Neuron (in vitro differentiated cells): ENCODE results near the gene ZFYVE9.
"Not testable (repeated sequence)": the region's sequence is repeated elsewhere in the genome, so short reads cannot be mapped to it uniquely, and the experiment has no call there.

Experiments
- H2AFZ ChIP-seq: one replicate; pipeline ENCODE4 v1.6.1; 2013; ENCODE audit warnings: low read depth, mild to moderate bottlenecking, inconsistent platforms, low read length, moderate library complexity
- H3K27me3 ChIP-seq: one replicate; pipeline ENCODE4 v1.6.1; 2013; ENCODE audit warnings: low read length; ENCODE audit not compliant: insufficient read depth
- H3K36me3 ChIP-seq: one replicate; pipeline ENCODE4 v1.6.1; 2013; ENCODE audit warnings: low read length; ENCODE audit not compliant: insufficient read depth
- H3K4me1 ChIP-seq: one replicate; pipeline ENCODE4 v1.6.1; 2013; ENCODE audit warnings: low read length; ENCODE audit not compliant: insufficient read depth
- H3K4me3 ChIP-seq: 2 replicates; pipeline ENCODE4 v1.5.1; 2013; ENCODE audit warnings: mild to moderate bottlenecking, low read length, moderate library complexity
- H3K9me3 ChIP-seq: one replicate; pipeline ENCODE4 v1.6.1; 2013; ENCODE audit warnings: low read length

The ZFYVE9 gene

DNA sequence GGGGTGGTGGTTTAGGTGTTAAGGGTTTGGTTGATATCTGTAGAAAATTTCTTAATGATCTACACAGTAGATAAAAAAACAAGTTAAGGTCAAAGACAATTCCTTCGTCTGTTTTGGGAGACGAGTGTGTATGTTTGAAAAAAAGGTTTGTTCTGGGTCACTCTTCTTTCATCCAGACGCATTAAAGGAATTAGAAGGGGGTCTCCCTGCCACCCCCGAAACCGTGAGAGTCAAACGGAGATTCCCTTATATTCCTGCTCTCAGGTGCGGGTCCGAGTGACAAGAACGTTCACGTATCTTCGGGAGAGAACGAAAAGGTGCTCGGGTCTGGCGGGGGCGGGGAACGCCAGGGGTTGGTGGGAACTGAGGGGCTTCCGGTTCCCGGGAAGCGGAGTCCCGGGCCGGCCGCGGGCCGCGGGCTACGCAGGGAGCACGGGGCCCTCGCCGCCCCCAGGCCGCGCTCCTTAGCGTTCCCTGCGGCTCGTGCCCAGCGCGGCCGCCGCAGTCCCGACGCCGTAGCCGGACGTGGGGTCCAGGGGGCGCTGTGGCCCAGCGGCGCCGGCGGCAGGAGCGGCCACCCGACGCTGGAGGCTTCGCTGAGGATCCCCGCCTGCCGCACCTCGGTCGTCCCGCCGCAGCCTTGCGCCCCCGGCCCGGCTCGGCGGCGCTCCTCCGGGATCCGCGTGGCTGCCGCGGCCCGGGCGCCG lies at the start of gene ZFYVE9:
Gene ZFYVE9, plus strand, starts transcription at position 577 of the 707 bp plus-strand sequence. CDS start 91,118 bp downstream, outside the sequence.
- Histone ChIP-seq H2AFZ (peak within 1 kb of the TSS; percentile 96), H3K4me3 (peak within 1 kb of the TSS; percentile 74), H3K9me3 (no peaks in the 10 kb centered on the region), H3K36me3 (no peaks in the 10 kb centered on the region), H3K27me3 (peaks cover 3% of the 10 kb centered on the region), H3K4me1 (peaks cover 21% of the 10 kb centered on the region)

DNA sequence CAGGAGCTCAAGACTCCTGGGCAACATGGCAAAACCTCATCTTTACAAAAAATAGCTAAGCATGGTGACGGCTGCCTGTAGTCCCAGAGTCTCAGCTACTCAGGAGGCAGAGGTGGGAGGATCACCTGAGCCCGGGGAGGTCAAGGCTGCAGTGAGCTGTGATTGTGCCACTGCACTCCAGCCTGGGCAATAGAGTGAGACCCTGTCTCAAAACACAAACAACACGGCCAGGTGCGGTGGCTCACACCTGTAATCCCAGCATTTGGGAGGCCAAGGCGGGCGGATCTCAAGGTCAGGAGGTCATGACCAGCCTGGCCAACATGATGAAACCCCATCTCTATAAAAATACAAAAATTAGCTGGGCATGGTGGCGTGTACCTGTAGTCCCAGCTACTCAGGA lies 47.6 kb upstream of the ZFYVE9 start:
- Histone ChIP-seq H3K36me3 (peaks cover 18% of the 10 kb centered on the region), H3K4me1 (peaks cover 12% of the 10 kb centered on the region)
- H3K9me3 ChIP-seq, H3K4me3 ChIP-seq, H2AFZ ChIP-seq, H3K27me3 ChIP-seq: not testable (repeated sequence)

GRCh38 chr1:52096216-52096615 lies 45.7 kb upstream of the ZFYVE9 start:
- Histone ChIP-seq H3K4me3 (no peak overlapping the region), H3K9me3 (peaks cover 2% of the 10 kb centered on the region), H2AFZ (no peak overlapping the region), H3K36me3 (peaks cover 4% of the 10 kb centered on the region), H3K4me1 (peaks cover 12% of the 10 kb centered on the region), H3K27me3 (no peaks in the 10 kb centered on the region)

- Histone ChIP-seq H3K4me3 (no peak overlapping the region), H3K4me1 (peaks cover 12% of the 10 kb centered on the region), H3K36me3 (no peaks in the 10 kb centered on the region), H3K27me3 (peaks cover 2% of the 10 kb centered on the region), H3K9me3 (no peaks in the 10 kb centered on the region), H2AFZ (no peak overlapping the region)
Measured at GRCh38 chr1:52098139-52098871, 43.6 kb upstream of the ZFYVE9 start.

- Histone ChIP-seq H3K9me3 (no peaks in the 10 kb centered on the region), H3K4me3 (no peak overlapping the region), H3K36me3 (no peaks in the 10 kb centered on the region), H3K4me1 (peaks cover 11% of the 10 kb centered on the region), H3K27me3 (peaks cover 2% of the 10 kb centered on the region), H2AFZ (no peak overlapping the region)
Measured at GRCh38 chr1:52102336-52103013, 39.4 kb upstream of the ZFYVE9 start.

DNA sequence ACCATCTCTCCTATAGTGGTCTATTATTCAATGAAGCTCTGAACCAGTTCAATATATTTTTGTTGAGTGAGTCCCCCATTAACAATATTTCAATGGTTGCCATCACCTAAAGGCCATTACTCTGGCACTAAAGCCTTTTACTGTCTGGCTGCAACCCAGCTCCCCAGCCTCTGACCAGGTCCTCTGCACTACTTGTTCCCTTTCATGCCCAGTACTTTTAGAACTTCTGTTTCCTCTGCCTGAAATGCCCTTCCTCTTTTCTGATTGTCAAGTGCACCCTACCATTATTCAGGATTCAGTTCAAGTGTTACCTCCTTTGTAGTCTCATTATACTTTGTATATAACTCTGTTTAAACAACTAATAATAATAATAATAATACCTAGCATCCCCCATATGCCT lies 30.4 kb upstream of the ZFYVE9 start:
- Histone ChIP-seq H3K27me3 (peaks cover 3% of the 10 kb centered on the region), H2AFZ (no peak overlapping the region), H3K36me3 (no peaks in the 10 kb centered on the region), H3K4me3 (no peak overlapping the region), H3K9me3 (no peaks in the 10 kb centered on the region), H3K4me1 (no peaks in the 10 kb centered on the region)

DNA sequence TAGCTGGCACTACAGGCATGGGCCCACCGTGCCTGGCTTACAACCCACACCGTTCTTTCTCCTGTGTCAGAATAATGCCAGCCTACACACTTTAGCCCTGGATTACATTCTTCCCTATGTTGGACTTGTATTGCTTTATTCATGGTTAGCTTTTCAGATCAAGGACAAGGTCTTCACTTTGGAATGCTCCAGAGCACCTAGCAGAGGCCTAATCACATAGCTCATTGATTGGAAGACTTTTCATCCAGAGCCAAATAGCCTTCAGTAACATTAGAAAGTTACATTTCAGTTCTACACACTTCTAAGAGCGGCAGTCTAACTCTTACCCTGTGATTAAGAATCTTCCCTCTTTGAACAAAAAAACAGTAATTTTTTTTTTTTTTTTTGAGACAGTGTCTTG lies 29.4 kb upstream of the ZFYVE9 start:
- H3K4me1 ChIP-seq, result no peaks in the 10 kb centered on the region
- no peaks in the 10 kb centered on the region for H3K36me3 ChIP-seq
- peaks cover 3% of the 10 kb centered on the region for H3K27me3 ChIP-seq
- H3K4me3 ChIP-seq, result no peak overlapping the region
- no peak overlapping the region for H2AFZ ChIP-seq
- no peaks in the 10 kb centered on the region for H3K9me3 ChIP-seq

GRCh38 chr1:52119301-52120079 lies 22.4 kb upstream of the ZFYVE9 start:
- Histone ChIP-seq H3K36me3 (no peaks in the 10 kb centered on the region), H2AFZ (no peak overlapping the region), H3K27me3 (peaks cover 5% of the 10 kb centered on the region), H3K9me3 (no peaks in the 10 kb centered on the region), H3K4me1 (peaks cover 14% of the 10 kb centered on the region), H3K4me3 (no peak overlapping the region)

GRCh38 chr1:52122384-52122783 lies 19.5 kb upstream of the ZFYVE9 start:
- H3K36me3 ChIP-seq, result no peaks in the 10 kb centered on the region
- no peak overlapping the region for H3K4me3 ChIP-seq
- peaks cover 14% of the 10 kb centered on the region for H3K4me1 ChIP-seq
- no peak overlapping the region for H2AFZ ChIP-seq
- peaks cover 2% of the 10 kb centered on the region for H3K27me3 ChIP-seq
- no peaks in the 10 kb centered on the region for H3K9me3 ChIP-seq

GRCh38 chr1:52123622-52124021 lies 18.3 kb upstream of the ZFYVE9 start:
- no peak overlapping the region for H3K4me3 ChIP-seq
- no peak overlapping the region for H2AFZ ChIP-seq
- H3K9me3 ChIP-seq, result no peaks in the 10 kb centered on the region
- H3K27me3 ChIP-seq, result peaks cover 2% of the 10 kb centered on the region
- no peaks in the 10 kb centered on the region for H3K36me3 ChIP-seq
- peaks cover 14% of the 10 kb centered on the region for H3K4me1 ChIP-seq

DNA sequence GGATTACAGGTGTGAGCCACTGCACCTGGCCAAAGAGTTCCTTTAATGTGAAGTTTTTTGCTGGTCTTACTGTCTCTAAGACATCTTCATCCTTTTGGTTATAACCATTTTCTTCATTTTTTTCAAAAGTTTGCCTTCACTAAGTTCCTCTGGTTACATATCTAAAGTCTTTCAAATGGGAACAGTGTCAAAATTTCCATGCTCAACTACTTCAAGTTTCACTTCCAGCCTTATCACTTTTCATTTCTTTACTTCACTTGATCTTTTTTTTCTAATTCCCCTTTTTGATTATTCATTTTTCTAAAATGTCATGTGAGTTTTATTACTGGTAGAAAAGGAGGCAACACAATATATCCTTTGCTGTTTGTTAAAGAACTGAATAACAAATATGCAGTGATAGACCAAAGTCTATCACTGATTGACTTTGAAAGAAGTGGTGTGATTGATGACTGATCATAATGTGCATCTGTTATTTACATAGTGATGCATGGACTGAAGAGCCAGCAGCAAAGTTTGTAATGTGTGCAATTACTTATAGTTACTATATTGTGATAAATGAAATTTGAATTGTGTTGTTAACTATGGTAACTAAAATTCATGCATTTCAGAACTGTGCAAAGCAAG lies 16.0 kb upstream of the ZFYVE9 start:
- Histone ChIP-seq H2AFZ (no peak overlapping the region), H3K27me3 (peaks cover 2% of the 10 kb centered on the region), H3K9me3 (no peaks in the 10 kb centered on the region), H3K36me3 (no peaks in the 10 kb centered on the region), H3K4me1 (no peaks in the 10 kb centered on the region), H3K4me3 (no peak overlapping the region)
